ENCODE measurements around the gene SAA4. TPM values are rescaled to one million over a fixed set of nuclear protein-coding genes. Genes with fewer than 3 reads are reported as not detected.
A peak's percentile ranks its signal among the peaks of the same experiment; 100 is the strongest.
"Not testable (repeated sequence)": the region's sequence is repeated elsewhere in the genome, so short reads cannot be mapped to it uniquely, and the experiment has no call there.

SAA4 gene
- total RNA-seq, 1 donor = not detected

- DNase-seq (ENCODE audit: low read depth) = no peak
- no peak for TF ChIP-seq CTCF (IDR thresholded peaks at IDR 0.05; ENCODE audit: insufficient read depth, low read depth, low read length)
- no peak overlapping the region for H3K4me3 ChIP-seq (ENCODE audit: low read depth, low read length)
These were observed 33.5 kb upstream of the SAA4 start for GRCh38 chr11:18270102-18270501.

GRCh38 chr11:18269252-18269651 is 32.6 kb upstream of the SAA4 start:
- not testable (repeated sequence) for DNase-seq (ENCODE audit: low read depth)

GRCh38 chr11:18267335-18268133 is 30.9 kb upstream of the SAA4 start:
- H3K4me3 ChIP-seq (ENCODE audit: low read depth, low read length); DNase-seq (ENCODE audit: low read depth): not testable (repeated sequence)

More at GRCh38 chr11:18269252-18269651, 32.6 kb upstream of the SAA4 start:
- H3K4me3 ChIP-seq (ENCODE audit: low read depth, low read length) = not testable (repeated sequence)

- DNase-seq (ENCODE audit: low read depth) = peak; percentile 25
- H3K4me3 ChIP-seq (ENCODE audit: low read depth, low read length) = no peak within 1 kb of the TSS
- no peak for TF ChIP-seq CTCF (IDR thresholded peaks at IDR 0.05; ENCODE audit: insufficient read depth, low read depth, low read length)
These were observed 29.3 kb upstream of the SAA4 start, which contains the start of gene SAA1 for GRCh38 chr11:18265949-18266348. Gene SAA1, plus strand, starts transcription at chr11:18266264. Its CDS starts 624 bp downstream, at chr11:18266888.

- H3K4me3 ChIP-seq (ENCODE audit: low read depth, low read length) = no peak overlapping the region
These were observed 28.3 kb upstream of the SAA4 start for GRCh38 chr11:18264677-18265555.

GRCh38 chr11:18264035-18264434 is 27.4 kb upstream of the SAA4 start:
- no peak for TF ChIP-seq CTCF (IDR thresholded peaks at IDR 0.05; ENCODE audit: insufficient read depth, low read depth, low read length)
- no peak overlapping the region for H3K4me3 ChIP-seq (ENCODE audit: low read depth, low read length)
- DNase-seq (ENCODE audit: low read depth) = no peak

More at GRCh38 chr11:18264677-18265555, 28.3 kb upstream of the SAA4 start:
- no peak for TF ChIP-seq CTCF (IDR thresholded peaks at IDR 0.05; ENCODE audit: insufficient read depth, low read depth, low read length)
- DNase-seq (ENCODE audit: low read depth) = no peak

- H3K4me3 ChIP-seq (ENCODE audit: low read depth, low read length); DNase-seq (ENCODE audit: low read depth): not testable (repeated sequence)
These were observed 26.2 kb upstream of the SAA4 start for GRCh38 chr11:18262681-18263350.

- no peak for TF ChIP-seq CTCF (IDR thresholded peaks at IDR 0.05; ENCODE audit: insufficient read depth, low read depth, low read length)
- no peak for DNase-seq (ENCODE audit: low read depth)
- H3K4me3 ChIP-seq (ENCODE audit: low read depth, low read length) = no peak overlapping the region
These were observed 25.1 kb upstream of the SAA4 start for GRCh38 chr11:18261721-18262120.

Data from fibroblast of villous mesenchyme (primary cell).